LNCaP clone FGC (cell line): ENCODE measurements around the gene APBA3.

ENCODE experiments used
- DNase-seq: peaks from one replicate; pipeline ENCODE4 v3.0.0-alpha.2; 2011; ENCODE audit warnings: low read depth
- H3K4me3 ChIP-seq: 2 replicates; pipeline ENCODE4 v1.5.1; 2011; ENCODE audit warnings: mild to moderate bottlenecking, low read depth, low read length, control low read depth
- TF ChIP-seq, protein P1 (sequence below): IDR thresholded peaks from 2 replicates; pipeline ENCODE4 v1.5.1; 2012; ENCODE audit warnings: mild to moderate bottlenecking; ENCODE audit not compliant: control insufficient read depth, insufficient read depth; ENCODE audit errors: extremely low read depth

The APBA3 gene

DNA sequence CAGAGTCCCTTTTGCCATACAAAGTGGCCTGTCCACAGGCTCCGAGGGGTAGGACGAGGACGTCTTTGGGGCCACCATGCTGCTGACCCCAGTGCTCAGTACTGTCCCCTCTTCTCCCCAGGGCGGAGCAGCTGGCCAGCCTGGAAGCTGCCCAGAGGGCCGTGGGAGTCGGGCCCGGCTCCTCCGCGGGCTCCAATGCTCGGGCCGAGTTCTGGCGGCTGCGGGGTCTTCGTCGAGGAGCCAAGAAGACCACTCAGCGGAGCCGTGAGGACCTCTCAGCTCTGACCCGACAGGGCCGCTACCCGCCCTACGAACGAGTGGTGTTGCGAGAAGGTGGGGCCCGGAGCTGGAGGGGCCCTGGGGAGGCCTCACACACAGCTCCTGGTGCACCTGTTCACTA, 21.1 kb downstream of the APBA3 start:
- DNase-seq: no peak
- H3K4me3 ChIP-seq: no peak overlapping the region
- TF ChIP-seq, protein P1, sequence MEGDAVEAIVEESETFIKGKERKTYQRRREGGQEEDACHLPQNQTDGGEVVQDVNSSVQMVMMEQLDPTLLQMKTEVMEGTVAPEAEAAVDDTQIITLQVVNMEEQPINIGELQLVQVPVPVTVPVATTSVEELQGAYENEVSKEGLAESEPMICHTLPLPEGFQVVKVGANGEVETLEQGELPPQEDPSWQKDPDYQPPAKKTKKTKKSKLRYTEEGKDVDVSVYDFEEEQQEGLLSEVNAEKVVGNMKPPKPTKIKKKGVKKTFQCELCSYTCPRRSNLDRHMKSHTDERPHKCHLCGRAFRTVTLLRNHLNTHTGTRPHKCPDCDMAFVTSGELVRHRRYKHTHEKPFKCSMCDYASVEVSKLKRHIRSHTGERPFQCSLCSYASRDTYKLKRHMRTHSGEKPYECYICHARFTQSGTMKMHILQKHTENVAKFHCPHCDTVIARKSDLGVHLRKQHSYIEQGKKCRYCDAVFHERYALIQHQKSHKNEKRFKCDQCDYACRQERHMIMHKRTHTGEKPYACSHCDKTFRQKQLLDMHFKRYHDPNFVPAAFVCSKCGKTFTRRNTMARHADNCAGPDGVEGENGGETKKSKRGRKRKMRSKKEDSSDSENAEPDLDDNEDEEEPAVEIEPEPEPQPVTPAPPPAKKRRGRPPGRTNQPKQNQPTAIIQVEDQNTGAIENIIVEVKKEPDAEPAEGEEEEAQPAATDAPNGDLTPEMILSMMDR: no peak

DNA sequence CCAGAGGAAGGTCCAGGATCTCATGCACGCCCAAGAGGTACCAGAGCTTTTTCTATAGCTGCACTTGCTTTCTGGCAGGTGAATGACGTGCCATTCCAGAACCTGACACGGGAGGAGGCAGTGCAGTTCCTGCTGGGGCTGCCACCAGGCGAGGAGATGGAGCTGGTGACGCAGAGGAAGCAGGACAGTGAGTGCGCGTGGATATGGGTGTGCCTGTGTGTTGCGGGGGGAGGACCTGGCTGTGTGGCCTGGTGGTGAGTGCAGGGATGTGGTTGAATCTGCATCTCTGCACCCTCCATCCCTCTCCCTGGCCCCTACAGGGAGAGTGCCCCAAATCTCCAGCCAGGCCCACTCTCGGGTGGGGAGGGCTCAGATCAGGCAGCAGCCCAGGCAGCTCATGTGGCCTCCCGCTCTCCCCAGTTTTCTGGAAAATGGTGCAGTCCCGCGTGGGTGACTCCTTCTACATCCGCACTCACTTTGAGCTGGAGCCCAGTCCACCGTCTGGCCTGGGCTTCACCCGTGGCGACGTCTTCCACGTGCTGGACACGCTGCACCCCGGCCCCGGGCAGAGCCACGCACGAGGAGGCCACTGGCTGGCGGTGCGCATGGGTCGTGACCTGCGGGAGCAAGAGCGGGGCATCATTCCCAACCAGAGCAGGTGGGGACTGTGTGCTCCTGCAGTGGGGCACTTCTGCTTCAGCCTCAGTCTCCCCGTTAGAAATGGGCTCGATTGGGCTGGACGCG, 22.8 kb downstream of the APBA3 start:
- no peak overlapping the region for H3K4me3 ChIP-seq
- no peak for DNase-seq
- TF ChIP-seq, protein P1: no peak

DNA sequence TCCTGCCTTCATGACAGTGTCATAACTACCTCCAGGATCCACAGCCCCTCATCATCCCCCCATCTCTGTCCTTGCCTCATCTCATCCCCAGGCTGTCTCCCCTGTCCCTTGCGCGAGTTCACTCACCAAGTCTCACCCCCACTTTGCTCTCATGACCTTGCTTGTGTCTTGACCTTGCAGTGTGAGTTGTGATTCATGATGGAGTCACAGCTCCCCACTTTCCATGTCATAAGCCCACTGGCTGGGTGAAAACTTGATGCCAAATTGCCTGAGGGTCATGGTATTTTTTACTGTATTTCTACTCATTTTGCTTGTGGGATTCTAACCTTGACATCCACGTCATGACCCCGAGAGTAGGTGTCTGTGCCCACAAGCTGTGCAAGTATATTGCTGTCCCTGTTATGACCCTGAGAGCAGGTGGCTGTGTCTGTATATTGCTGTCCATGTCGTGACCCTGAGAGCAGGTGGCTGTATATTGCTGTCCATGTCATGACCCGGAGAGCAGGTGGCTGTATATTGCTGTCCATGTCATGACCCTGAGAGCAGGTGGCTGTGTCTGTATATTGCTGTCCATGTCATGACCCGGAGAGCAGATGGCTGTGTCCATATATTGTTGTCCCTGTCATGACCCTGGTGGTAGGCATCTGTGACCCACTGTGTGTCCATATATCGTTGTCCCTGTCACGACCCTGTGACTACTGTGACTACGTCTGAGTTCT, 23.8 kb downstream of the APBA3 start:
- TF ChIP-seq, protein P1: no peak
- DNase-seq: no peak
- no peak overlapping the region for H3K4me3 ChIP-seq

DNA sequence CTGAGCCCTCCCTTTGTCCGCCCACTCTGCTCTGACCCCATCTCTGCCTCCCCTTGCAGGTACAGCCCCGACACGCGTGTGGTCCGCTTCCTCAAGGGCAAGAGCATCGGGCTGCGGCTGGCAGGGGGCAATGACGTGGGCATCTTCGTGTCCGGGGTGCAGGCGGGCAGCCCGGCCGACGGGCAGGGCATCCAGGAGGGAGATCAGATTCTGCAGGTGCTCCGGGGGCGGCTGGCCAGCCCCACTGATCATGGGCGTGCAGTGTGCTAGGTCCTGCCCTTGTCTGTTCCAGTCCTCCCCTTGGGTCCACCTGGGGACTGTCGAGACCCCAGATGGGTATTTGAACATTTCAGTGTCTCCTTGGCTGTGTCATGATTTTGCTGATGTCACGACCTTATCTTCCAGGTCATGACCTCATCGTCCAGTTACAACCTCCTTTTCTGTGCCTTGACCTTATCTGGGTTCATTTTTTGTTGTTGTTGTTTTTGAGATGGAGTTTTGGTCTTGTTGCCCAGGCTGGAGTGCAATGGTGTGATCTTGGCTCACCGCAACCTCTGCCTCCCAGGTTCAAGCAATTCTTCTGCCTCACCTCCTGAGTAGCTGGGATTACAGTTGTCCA, 25.3 kb downstream of the APBA3 start:
- no peak overlapping the region for H3K4me3 ChIP-seq
- no peak for DNase-seq
- TF ChIP-seq, protein P1: no peak

DNA sequence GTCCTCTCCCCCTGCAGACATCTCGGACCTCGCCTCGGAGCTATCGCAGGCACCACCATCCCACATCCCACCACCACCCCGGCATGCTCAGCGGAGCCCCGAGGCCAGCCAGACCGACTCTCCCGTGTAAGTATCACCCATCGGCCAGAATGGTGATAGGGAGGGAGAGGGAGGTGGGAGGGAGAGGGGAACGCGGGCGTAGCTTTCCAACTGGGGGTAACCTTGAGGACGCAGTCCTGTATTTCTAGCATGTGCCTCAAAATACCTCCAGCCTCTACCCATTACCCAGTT, 27.2 kb downstream of the APBA3 start:
- H3K4me3 ChIP-seq: no peak overlapping the region
- no peak for DNase-seq
- TF ChIP-seq, protein P1: no peak

DNA sequence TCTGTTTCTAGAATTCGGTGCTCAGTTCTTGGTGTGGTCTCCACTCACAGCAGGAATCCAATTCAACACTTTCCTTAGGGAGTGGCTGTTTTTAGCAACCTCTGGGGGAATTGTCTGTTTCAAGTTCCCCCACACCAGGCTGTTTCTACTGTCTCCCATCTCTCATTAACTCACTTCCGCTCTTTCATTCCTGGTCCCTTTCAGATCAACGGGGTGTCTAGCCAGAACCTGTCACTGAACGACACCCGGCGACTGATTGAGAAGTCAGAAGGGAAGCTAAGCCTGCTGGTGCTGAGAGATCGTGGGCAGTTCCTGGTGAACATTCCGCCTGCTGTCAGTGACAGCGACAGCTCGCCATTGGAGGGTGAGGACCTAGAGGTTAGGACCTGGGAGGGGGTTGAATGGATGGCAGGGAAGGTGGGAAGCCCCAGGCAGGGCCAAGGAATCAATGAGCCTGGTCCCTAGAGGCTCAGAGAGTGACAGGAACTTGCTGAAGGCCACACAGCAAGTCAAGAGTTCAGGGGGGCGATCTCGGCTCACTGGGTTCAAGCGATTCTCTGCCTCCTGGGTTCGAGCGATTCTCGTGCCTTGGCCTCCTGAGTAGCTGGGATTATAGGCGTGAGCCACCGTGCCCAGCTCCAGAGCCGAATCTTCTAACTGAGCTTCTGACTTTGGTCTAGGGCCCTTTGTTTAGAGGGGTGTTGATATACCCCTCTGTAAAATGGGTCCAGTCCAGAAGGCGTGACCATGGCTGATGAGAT, 27.8 kb downstream of the APBA3 start:
- TF ChIP-seq, protein P1: no peak
- DNase-seq: no peak
- no peak overlapping the region for H3K4me3 ChIP-seq
